ENCODE data around the gene NTNG1.

The NTNG1 gene

DNA sequence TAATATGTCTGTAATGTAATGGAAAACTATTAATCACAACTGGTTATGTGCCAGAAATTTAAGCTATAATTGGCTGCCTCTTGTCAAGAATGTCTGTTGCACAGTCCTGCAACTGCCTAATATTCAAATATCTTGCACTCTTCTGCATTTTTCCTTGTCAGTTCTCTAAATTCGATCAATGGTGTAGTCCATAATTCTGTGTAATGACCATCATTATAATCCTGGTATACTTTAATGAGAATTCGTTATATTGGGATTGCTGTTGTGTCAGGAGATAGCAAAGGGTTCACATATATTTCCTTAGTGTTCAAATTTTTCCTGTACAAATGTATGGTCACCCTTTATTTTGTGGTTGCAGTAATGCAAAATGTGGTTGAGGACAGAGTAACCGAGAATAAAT lies 4.8 kb downstream of the NTNG1 start:
- DNase-seq (ENCODE audit: low spot score), result no peak

- no peak for DNase-seq (ENCODE audit: low spot score)
Measured at GRCh38 chr1:107147843-107148242, 7.0 kb downstream of the NTNG1 start.

DNA sequence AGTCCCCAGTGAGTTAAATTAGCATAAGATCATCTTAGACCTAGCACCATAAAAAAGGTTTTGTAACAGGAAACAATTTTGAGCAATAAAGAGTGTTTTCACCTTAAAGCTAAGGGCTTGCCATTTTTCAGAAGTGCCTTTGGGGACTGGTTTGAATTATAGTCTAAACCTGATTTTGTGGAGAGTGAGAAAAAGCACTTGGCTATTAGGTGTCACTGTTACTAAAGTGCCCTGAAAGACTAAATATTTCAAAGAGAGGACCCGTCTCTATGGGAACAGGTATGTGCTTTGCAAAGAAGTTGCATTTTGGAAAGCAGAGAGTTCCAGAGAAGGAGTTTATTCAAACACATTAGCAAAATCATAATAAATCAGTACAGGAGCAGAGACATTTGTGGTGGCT lies 9.1 kb downstream of the NTNG1 start:
- DNase-seq (ENCODE audit: low spot score), result no peak

GRCh38 chr1:107151295-107151694 lies 10.5 kb downstream of the NTNG1 start:
- DNase-seq (ENCODE audit: low spot score), result no peak

DNA sequence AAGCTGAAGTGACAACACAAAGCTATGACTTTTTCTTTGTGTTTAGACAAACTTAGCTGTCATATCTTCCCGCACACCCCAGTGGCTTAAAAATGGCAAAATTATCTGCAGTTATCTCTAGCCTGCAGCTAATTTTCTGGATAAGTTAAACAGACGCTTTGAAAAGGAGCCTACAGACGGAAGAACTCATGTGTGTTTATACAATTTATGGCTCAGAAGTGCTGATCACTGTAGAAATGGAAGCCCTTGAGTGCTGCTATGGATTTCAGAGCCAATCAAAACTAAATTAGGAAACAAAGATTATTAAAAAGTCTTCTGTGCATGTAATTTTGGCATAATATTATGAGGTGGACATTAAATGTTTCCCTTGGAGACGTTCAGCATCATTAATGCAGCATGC lies 11.6 kb downstream of the NTNG1 start:
- no peak for DNase-seq (ENCODE audit: low spot score)

GRCh38 chr1:107153014-107153413 lies 12.2 kb downstream of the NTNG1 start:
- peak; percentile 49 for DNase-seq (ENCODE audit: low spot score)

- no peak for DNase-seq (ENCODE audit: low spot score)
Measured at GRCh38 chr1:107158496-107158895, 17.7 kb downstream of the NTNG1 start.

GRCh38 chr1:107158991-107159390 lies 18.2 kb downstream of the NTNG1 start:
- DNase-seq (ENCODE audit: low spot score), result no peak

DNA sequence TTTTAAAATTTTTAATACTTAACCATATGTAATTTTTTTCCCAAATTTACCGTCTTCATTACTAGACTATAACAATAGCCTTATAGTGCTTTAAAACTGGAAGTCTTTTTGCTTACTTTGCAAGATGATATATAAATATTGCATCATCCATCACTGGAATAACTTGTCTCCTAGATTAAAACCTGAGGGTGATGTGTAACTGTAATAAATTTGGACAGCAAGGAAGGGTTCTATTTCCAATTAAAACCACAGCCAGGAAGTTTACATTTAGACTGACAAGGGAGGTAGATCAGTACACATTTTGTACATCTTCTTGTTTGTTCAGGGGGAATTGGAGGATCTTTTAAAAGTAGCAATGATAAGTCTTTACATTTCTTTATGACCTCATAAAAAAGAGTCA lies 21.9 kb downstream of the NTNG1 start:
- no peak for DNase-seq (ENCODE audit: low spot score)

DNA sequence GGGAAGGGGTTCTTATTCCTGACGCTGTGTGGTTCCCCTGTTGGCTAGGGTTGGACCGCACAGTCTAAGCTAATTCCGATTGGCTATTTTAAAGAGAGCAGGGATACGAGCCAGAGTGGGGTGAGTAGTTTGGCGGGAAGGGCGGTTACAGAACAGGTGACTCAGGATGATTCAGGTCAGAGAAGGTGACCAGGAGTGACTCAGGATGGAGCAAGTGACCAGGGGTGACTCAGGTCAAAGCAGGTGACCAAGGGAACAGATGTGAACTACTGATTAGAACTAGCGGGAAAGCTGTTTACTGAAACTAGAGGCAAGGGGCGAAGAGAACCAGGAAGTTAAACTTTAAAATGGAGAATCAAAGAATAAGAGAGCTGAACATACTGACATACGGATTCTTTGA lies 24.1 kb downstream of the NTNG1 start:
- peak; percentile 65 for DNase-seq (ENCODE audit: low spot score)

DNA sequence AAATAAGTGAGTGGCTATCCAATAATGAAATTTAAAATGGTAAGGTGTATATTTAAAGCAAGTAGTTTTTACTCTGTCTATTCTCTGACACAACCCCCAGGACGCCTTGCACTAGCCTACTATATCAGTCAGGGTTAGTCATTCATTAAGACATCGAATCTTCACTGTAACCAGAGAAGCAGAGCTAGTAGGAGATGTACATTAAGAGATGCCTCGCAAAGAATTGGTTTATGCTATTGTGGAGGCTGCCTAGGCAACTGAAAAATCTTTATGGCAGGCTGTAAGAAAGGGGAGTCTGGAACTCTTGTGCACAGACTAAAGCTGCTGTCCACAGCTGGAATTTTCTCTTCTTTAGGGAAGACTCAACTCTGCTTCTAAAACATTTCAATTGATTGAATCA lies 28.8 kb downstream of the NTNG1 start:
- DNase-seq (ENCODE audit: low spot score), result no peak

- DNase-seq (ENCODE audit: low spot score), result peak; percentile 9
Measured at GRCh38 chr1:107171333-107171732, 30.5 kb downstream of the NTNG1 start.

GRCh38 chr1:107172450-107173170 lies 31.8 kb downstream of the NTNG1 start:
- no peak for DNase-seq (ENCODE audit: low spot score)

DNA sequence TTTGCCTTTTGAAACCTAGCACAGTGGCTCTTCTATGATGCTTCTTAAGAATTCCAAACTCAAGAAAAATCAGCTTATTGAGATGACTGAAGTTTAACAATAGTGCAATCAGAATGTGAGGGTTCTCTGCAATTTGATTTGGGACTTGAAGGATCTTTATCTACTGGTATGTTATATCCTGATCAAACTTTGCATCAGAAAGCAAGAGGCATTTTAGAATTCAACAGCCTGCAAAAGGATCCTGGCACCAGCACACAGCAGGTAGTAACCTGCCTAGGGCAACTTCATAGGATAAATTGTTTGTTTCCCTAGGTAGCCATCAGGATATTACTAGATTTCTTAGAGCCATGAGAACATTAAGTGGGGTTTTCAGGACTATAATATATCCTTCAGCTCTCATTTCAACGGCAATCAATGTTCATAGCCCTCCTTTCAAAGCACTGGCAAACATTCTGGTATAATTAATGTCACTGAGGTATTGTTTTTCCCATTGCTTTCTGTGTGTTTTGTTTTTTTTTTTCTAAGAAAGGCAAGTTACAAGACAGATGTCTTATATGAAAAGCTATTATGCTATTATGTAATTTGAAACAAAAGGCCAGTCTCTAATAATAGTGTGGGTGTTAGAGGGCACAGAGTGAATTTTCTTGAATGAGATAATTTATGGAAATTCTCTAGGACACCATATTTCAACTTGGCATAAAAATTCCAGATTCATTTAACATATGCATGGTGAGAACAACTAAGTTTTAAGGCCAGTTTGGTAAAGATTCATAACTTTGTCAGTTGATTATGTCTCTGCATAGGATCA lies 34.5 kb downstream of the NTNG1 start:
- DNase-seq (ENCODE audit: low spot score), result no peak

DNA sequence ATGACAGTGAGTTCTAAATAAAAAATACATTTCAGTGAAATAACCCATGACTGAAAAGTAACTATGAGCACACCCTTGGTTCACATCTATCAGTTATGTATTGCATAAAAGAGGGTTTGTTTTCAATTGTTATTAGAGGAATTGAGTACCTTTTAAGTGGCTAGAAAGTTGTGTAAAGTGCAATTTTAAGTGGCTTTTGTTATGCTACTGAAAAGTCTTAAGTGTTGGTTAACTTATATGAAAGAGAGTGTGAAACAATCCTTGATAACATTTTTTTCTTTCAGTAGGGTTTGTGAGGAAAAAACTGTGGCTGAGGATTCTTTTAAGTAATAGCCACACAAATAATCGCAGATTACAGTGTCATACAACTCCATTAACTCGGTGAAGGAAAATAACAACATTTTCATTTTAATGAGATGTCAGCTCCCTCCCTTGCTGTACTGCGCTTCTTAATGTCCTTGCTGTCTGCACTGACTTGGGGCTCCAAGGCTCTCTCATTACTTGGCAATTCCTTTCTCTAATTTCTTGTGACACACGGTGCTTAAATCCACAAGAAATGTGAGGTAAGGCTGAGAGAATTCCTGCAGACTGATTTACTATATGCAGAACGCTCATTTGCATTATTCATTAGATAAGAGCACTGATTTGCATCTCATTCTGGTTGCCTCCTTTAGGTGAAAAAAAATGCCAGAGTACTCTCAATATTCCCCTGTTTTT lies 40.6 kb downstream of the NTNG1 start:
- no peak for DNase-seq (ENCODE audit: low spot score)

DNA sequence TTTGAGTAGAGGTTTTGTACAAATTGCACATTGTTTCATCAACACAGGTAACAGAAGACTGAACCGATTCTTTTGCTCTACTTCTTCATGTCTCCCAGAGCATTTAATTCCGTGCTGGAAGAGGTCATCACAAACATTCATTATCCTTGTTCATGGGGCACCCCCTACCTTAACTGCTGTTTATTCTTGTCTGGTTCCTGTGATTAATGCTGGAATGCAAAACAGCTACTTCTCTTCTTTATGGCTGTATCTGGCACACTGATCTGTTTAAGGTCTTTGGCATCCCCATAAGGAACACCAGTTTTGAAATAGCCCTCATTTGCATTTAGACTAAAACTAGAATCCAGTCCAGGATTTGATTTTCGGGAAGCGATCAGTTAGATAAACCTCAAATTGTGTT lies 42.2 kb downstream of the NTNG1 start:
- peak; percentile 32 for DNase-seq (ENCODE audit: low spot score)

DNA sequence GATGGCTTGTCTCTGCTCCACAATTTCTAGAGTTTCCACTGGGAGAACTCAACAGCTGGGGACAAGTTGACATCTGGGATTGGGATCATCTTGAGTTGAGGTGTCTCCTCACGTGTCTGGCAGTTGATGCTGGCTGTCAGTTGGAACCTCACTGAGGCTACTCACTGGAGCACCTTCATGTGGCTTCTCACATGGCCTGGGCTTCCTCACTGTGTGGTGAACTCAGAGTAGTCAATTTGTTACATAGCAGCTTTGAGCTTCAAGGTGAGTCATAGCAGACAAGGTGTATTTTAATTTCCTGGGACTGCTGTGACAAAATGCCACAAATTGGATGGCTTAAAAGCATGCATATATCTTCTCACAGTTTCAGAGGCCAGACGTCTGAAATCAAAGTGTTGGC lies 44.0 kb downstream of the NTNG1 start:
- DNase-seq (ENCODE audit: low spot score), result peak; percentile 64

DNA sequence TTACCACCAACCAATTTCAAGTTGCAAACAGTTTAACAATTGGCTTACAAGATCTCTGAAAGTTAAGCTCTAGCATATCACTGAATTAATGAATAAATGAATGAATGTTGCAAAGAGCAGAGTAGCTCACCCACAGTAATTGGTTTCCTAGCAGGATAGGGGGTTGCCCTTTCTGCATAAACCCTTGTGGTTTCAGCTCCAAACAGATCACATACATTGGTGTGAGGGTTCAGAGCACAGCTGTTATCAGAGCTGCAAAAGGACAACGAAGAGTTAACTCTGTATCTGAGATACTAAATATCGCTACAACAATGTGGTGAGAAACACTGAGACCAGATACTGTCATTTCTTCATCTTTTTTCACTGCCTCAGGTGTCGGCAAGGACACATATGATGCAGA lies 46.6 kb downstream of the NTNG1 start:
- no peak for DNase-seq (ENCODE audit: low spot score)

DNA sequence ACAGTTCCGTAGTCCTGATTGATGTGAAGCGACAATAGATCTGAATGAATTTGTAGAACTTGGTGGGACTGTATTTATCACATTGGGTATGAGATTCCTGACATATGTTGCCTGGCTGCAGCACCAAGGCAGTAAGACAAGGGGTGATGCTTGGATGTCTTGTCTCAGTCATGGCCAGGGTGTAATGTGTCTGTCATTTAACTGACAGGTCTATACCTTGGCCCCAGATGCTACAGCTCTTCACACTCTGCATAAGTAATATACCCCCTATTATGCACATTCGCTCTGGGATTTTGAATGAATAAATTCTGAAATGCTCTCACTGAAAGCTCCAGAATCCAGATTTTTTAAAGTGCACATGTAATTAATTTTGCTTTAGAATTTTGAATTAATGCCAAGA lies 47.3 kb downstream of the NTNG1 start:
- DNase-seq (ENCODE audit: low spot score), result no peak

DNA sequence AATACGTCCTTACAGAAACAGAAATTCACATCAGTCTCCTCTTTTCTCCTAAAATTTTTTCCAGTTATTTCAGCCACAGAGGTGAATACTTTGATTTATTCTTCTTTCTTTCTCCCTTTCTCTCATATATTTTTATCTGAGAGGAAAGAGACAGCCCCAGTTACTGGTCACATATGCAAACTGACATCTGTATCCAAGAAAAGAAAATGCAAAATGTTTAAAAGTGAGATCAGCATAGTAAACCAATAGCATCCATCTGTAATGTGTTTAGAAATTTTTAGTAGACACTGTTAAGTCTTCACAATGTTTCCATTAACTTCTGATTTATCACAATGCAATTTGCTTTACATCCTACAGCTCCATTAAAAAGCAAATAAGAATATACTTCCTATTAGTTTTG lies 53.5 kb downstream of the NTNG1 start:
- DNase-seq (ENCODE audit: low spot score), result no peak

DNA sequence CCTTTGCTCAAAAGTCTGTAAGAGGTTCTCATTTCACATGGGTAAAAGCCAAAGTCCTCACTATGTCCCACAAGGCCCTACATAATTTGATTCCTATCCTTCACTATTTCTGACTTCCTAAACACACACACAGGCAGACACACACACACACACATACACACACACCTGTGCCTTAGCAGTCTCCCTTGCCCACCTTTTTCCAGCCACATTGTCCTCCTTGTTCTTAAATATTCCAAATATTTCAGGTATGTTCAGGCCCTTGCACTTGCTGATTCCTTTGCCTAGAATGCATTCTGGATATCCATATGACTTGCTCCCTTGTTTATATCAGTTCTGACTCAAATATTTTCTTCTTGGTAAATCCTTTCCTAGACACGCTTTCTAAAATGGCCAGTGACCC lies 54.6 kb downstream of the NTNG1 start:
- peak; percentile 67 for DNase-seq (ENCODE audit: low spot score)

DNA sequence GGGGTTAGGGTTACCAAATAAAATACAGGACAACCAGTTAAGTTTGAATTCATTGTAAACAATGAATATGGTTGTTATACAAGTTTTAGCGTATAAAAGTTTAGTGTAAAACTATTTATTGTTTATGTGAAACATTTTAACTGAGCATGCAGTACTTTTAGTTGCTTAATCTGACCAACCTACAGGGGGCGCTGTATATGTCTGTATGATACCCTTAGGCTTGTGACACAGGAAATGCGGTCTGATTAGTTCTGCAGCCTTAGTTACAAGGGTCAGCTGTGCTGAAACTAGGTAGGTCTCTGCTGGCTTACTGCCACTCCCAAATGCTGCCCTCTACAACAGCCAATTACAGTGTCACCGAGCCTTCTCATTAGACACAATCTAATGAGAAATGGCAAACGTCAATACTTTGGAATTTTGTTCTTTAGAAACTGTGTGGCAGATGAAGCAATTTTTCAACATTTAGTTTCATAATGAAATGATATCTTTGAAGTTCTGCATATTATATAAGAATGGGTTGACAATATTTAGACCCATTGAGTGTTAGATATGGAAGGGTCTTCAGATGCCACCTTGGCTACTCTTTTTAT lies 56.2 kb downstream of the NTNG1 start:
- DNase-seq (ENCODE audit: low spot score), result peak; percentile 52

- no peak for DNase-seq (ENCODE audit: low spot score)
Measured at GRCh38 chr1:107198561-107198960, 57.7 kb downstream of the NTNG1 start.

All from kidney tubule cell (primary cell).